ENCODE results near the gene TRPV4. TPM values are rescaled to one million over a fixed set of nuclear protein-coding genes. Genes with fewer than 3 reads are reported as not detected.

TRPV4 gene
- total RNA-seq, 1 donor from 2014 or later: 1.7 TPM

GRCh38 chr12:109841356-109841755 is 8.2 kb upstream of the TRPV4 start:
- H3K36me3 ChIP-seq (ENCODE audit: control insufficient read depth, insufficient read depth, low read length): no peaks in the 10 kb centered on the region
- TF ChIP-seq CTCF (IDR thresholded peaks at IDR 0.05; ENCODE audit: insufficient read depth, low read length, poor library complexity, severe bottlenecking): no peak
- H3K27me3 ChIP-seq (ENCODE audit: control insufficient read depth, insufficient read depth, low read length): no peaks in the 10 kb centered on the region
- DNase-seq (ENCODE audit: low read depth): no peak
- no peak overlapping the region for H3K4me3 ChIP-seq (ENCODE audit: low read depth, low read length)

DNA sequence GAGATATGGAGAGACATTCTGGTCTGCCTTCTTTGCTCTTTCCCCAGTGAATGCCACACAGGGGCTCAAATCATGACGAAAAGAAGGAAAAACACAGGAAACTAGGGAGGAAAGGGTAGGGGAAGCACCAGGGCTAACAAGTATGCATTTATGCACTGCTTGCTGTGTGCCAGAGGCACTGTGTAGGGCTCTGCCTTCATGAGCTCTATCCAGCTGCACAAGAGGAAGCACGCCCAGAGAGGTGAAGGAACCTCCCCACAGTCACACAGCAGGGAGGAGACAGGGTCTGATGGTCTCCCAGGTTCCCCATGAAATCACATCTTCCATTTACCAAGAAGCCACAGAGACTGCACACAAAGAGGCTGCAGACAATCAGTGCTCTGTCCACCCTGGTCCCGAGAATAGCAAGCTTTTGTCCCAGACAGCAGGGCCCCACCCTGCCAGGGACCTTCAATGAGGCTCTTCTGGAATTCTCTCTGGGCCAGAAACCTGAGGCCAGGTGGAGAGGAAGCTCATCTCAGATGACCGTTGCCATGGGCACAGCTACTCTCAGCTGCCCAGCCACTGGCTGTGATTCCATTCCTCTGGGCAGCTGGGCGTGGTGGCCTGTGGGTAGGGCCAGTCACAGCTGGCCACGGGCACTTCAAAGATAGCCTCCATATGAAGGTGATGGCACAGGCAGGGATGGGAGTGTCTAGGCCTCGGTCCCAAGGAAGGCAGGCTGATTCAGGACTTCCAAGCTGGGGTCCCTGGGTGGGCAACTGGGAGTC is 7.3 kb upstream of the TRPV4 start:
- no peaks in the 10 kb centered on the region for H3K36me3 ChIP-seq (ENCODE audit: control insufficient read depth, insufficient read depth, low read length)
- DNase-seq (ENCODE audit: low read depth): no peak
- H3K27me3 ChIP-seq (ENCODE audit: control insufficient read depth, insufficient read depth, low read length): no peaks in the 10 kb centered on the region
- no peak for TF ChIP-seq CTCF (IDR thresholded peaks at IDR 0.05; ENCODE audit: insufficient read depth, low read length, poor library complexity, severe bottlenecking)
- H3K4me3 ChIP-seq (ENCODE audit: low read depth, low read length): no peak overlapping the region

DNA sequence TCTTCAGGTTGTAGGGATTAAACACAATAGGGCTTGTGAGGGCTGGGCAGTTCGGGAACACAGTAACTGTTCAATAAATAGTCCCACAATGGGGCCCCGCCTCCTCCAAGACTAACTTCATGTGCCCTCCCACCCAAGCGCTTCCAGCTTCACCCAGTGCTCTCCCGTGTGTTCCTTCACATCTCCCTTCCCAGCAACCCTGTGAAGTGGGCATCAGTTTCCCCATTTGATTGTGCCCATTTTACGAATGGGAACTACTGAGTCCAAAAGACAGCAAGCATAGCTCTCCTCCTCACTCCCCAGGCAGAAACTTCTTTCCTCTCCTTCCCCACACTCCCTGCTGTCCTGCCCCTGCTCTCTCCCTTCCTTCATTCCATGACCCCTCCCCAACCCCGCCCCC is 6.2 kb upstream of the TRPV4 start:
- TF ChIP-seq CTCF (IDR thresholded peaks at IDR 0.05; ENCODE audit: insufficient read depth, low read length, poor library complexity, severe bottlenecking): no peak
- Histone ChIP-seq H3K36me3 (ENCODE audit: control insufficient read depth, insufficient read depth, low read length) (no peaks in the 10 kb centered on the region), H3K4me3 (ENCODE audit: low read depth, low read length) (no peak overlapping the region), H3K27me3 (ENCODE audit: control insufficient read depth, insufficient read depth, low read length) (no peaks in the 10 kb centered on the region)
- DNase-seq (ENCODE audit: low read depth): no peak

- Histone ChIP-seq H3K36me3 (ENCODE audit: control insufficient read depth, insufficient read depth, low read length) (no peaks in the 10 kb centered on the region), H3K27me3 (ENCODE audit: control insufficient read depth, insufficient read depth, low read length) (no peaks in the 10 kb centered on the region), H3K4me3 (ENCODE audit: low read depth, low read length) (no peak overlapping the region)
- TF ChIP-seq CTCF (IDR thresholded peaks at IDR 0.05; ENCODE audit: insufficient read depth, low read length, poor library complexity, severe bottlenecking): no peak
- DNase-seq (ENCODE audit: low read depth): no peak
These were observed 3.7 kb upstream of the TRPV4 start for GRCh38 chr12:109836916-109837315.

- Histone ChIP-seq H3K27me3 (ENCODE audit: control insufficient read depth, insufficient read depth, low read length) (no peaks in the 10 kb centered on the region), H3K4me3 (ENCODE audit: low read depth, low read length) (no peak overlapping the region), H3K36me3 (ENCODE audit: control insufficient read depth, insufficient read depth, low read length) (no peaks in the 10 kb centered on the region)
- no peak for TF ChIP-seq CTCF (IDR thresholded peaks at IDR 0.05; ENCODE audit: insufficient read depth, low read length, poor library complexity, severe bottlenecking)
- DNase-seq (ENCODE audit: low read depth): no peak
These were observed 2.6 kb upstream of the TRPV4 start for GRCh38 chr12:109835827-109836226.

Measured in kidney epithelial cell (primary cell).